Fibroblast of the aortic adventitia (primary cell): Measurements from ENCODE around the gene SLC29A3. TPM values are rescaled to one million over a fixed set of nuclear protein-coding genes. Genes with fewer than 3 reads are reported as not detected.

Experiments
- DNase-seq: peaks from one replicate; pipeline ENCODE4 v3.0.0-alpha.2; 2010; ENCODE audit warnings: low read depth
- H3K4me3 ChIP-seq: 2 replicates; pipeline ENCODE4 v1.5.1; 2011; ENCODE audit warnings: low read depth, mild to moderate bottlenecking, control low read depth, low read length, moderate library complexity
- CTCF ChIP-seq: IDR thresholded peaks from 2 replicates; pipeline ENCODE4 v1.5.1; 2011; ENCODE audit warnings: mild to moderate bottlenecking, low read length, control low read depth, inconsistent platforms; ENCODE audit not compliant: insufficient read depth
- total RNA-seq: library from RNA; depleted of rRNA; stranded (reverse); fragments of >200 nt; gene quantifications from 2 replicates; pipeline ENCODE4 v1.2.3, GENCODE V29; 2012; ENCODE audit warnings: low replicate concordance

Gene SLC29A3
- total RNA-seq, 1 donor, result 1.2 TPM

DNA sequence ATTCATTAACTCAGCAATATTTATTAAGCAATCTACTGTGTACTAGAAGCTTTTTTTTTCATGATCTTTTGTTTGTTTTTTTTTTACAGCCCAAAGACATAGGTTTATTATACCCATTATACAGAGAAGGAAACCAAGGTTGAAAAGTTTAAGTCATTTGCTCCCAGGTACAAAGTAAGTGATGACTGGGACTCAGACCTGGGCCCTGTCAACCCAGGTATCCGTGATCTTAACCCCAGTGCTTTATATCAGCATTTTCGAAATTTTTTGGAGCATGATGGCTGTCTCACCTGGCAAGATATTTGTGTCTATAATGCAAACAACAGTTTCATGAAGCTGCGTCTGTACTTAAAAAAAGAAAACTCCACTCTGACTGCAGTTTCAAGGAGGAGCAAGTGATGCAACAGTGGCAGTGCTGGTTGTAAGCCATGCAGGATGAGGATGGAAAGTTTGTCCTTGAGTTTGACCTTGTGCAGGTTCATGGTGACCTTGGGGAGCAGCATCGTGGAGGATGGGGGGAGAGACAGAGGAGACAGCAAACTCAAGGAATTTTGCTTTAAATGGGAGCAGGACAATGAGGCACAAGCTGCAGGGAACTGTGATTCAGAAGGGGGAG, 11.8 kb downstream of the SLC29A3 start:
- no peak for TF ChIP-seq CTCF
- no peak overlapping the region for H3K4me3 ChIP-seq
- DNase-seq, result no peak

GRCh38 chr10:71331736-71332135, 12.7 kb downstream of the SLC29A3 start:
- no peak for TF ChIP-seq CTCF
- DNase-seq, result no peak
- no peak overlapping the region for H3K4me3 ChIP-seq

- H3K4me3 ChIP-seq, result no peak overlapping the region
- no peak for DNase-seq
- no peak for TF ChIP-seq CTCF
Measured at GRCh38 chr10:71332466-71332865, 13.4 kb downstream of the SLC29A3 start.

DNA sequence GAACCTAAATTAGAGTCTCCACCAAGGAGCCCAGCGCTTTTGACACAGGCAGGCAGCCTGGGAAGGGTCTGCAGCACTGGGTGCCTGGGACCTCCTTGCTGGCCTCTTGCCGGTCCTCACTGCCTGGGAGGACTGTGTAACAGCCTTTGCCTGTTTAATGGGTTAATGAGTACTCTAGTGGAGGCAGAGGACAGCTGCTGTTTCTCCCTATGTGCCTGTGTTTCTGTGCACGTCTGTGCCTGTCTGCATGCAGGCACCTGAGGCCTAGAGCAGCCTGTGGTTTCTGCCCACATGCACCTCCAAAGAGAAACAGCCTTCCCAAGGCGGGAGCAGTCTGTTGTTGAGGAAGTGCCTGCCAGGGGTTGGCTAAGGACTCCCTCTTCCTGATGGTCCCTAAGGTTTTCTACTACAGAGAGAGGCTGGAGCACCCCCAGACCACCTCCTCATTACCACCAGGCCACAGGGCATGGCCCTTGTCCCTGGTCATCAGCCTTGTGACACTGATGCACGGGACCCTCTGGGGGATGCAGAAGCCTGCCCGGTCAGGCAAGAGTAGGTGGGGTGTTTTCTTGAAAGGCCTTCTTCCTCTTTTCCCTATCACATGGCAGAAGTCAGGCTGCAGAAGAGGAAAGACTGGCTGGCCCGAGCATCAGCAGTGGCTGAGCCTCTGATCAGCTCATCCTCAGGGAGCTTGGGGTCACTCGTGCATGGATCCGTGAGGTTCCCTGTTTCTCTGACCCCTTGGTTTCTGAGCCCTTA, 14.2 kb downstream of the SLC29A3 start:
- DNase-seq, result no peak
- TF ChIP-seq CTCF, result no peak
- no peak overlapping the region for H3K4me3 ChIP-seq

DNA sequence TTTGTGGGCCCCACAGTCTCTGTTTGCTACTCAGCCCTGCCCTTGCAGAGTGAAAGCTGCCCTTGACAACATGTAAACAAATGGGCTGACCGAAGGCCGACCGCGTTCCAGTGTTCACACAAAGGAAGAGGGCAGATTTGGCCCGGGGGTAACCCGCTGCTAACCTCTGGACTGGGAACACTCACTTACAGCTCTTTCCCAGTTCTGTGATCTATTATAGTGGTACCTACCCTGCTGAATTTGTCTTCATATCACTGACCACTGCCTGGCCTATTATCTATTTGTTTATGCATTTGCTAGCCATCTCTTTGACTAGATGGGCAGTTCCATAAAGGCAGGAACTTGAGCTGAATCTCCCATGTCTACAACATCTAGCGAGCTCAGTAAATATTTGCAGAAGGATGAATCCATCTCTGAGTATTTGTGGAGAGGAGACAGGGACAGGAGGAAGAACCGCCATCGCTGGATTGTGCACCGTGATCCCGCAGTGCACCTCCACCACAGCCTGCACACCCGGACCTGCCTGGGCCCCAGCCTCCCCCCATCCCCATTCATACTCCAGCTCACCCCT, 15.2 kb downstream of the SLC29A3 start:
- no peak for TF ChIP-seq CTCF
- DNase-seq, result no peak
- no peak overlapping the region for H3K4me3 ChIP-seq

- DNase-seq, result no peak
- H3K4me3 ChIP-seq, result no peak overlapping the region
- no peak for TF ChIP-seq CTCF
Measured at GRCh38 chr10:71335173-71335708, 16.2 kb downstream of the SLC29A3 start.
